Measurements from ENCODE around the gene CALY. TPM values are rescaled to one million over a fixed set of nuclear protein-coding genes. Genes with fewer than 3 reads are reported as not detected.

The CALY gene
- total RNA-seq, 1 experiment from 2014 or later: not detected

Other genes starting within 250 kb of the CALY start
- not detected in 2 replicates for gene ADGRA1, start 249.0 kb downstream of the CALY start, total RNA-seq (2014; rRNA removed; shearing (Covaris generic))
- gene KNDC1, start 176.7 kb downstream of the CALY start, total RNA-seq (2014; rRNA removed; shearing (Covaris generic)): 0.39 and 1.6 TPM in 2 replicates
- not detected in 2 replicates for gene UTF1, start 106.7 kb downstream of the CALY start, total RNA-seq (2014; rRNA removed; shearing (Covaris generic))
- not detected in 2 replicates for gene VENTX, start 99.0 kb downstream of the CALY start, total RNA-seq (2014; rRNA removed; shearing (Covaris generic))
- 0.50 and 2.8 TPM in 2 replicates for gene ADAM8, start 60.0 kb downstream of the CALY start, total RNA-seq (2014; rRNA removed; shearing (Covaris generic))
- gene TUBGCP2, start 28.0 kb downstream of the CALY start, total RNA-seq (2014; rRNA removed; shearing (Covaris generic)): 49.1 and 54.5 TPM in 2 replicates
- gene ZNF511, start 28.0 kb downstream of the CALY start, total RNA-seq (2014; rRNA removed; shearing (Covaris generic)): 53.2 and 66.3 TPM in 2 replicates
- not detected in 2 replicates for gene PRAP1, start 10.5 kb upstream of the CALY start, total RNA-seq (2014; rRNA removed; shearing (Covaris generic))
- 4.7 and 10.4 TPM in 2 replicates for gene FUOM, start 21.1 kb upstream of the CALY start, total RNA-seq (2014; rRNA removed; shearing (Covaris generic))
- gene ECHS1, start 36.5 kb upstream of the CALY start, total RNA-seq (2014; rRNA removed; shearing (Covaris generic)): 148 and 156 TPM in 2 replicates
- not detected in 2 replicates for gene PAOX, start 42.4 kb upstream of the CALY start, total RNA-seq (2014; rRNA removed; shearing (Covaris generic))
- 22.5 and 25.7 TPM in 2 replicates for gene MTG1, start 57.3 kb upstream of the CALY start, total RNA-seq (2014; rRNA removed; shearing (Covaris generic))
- gene SPRN, start 87.7 kb upstream of the CALY start, total RNA-seq (2014; rRNA removed; shearing (Covaris generic)): not detected in 2 replicates
- gene SCART1, start 117.0 kb upstream of the CALY start, total RNA-seq (2014; rRNA removed; shearing (Covaris generic)): 0.37 and 0.47 TPM in 2 replicates
- gene CYP2E1, start 190.5 kb upstream of the CALY start, total RNA-seq (2014; rRNA removed; shearing (Covaris generic)): 0.43 and 0.50 TPM in 2 replicates
- not detected in 2 replicates for gene SYCE1, start 228.7 kb upstream of the CALY start, total RNA-seq (2014; rRNA removed; shearing (Covaris generic))

Measured in H4 (cell line).